CD14-positive monocyte (primary cell): ENCODE data around the gene SVIL. TPM values are rescaled to one million over a fixed set of nuclear protein-coding genes. Genes with fewer than 3 reads are reported as not detected.

Source experiments
- DNase-seq, 3 donors: peaks; one replicate each; pipeline ENCODE4 v3.0.0-alpha.2; 2011 to 2022
- H2AFZ ChIP-seq: 2 replicates; pipeline ENCODE4 v1.6.0; 2012; ENCODE audit warnings: mild to moderate bottlenecking, low read depth, low read length, inconsistent platforms; ENCODE audit not compliant: insufficient read depth, poor library complexity, severe bottlenecking
- H3K27ac ChIP-seq, 2 donors: 1 replicate in 1 of 2; 2 replicates in 1 of 2; pipeline ENCODE4 v1.5.1; 2012 to 2013; ENCODE audit warnings: low read length in 2 of 2, control low read depth in 1 of 2, inconsistent platforms in 1 of 2, low read depth in 1 of 2, mild to moderate bottlenecking in 1 of 2
- H3K27me3 ChIP-seq, 2 donors: one replicate each; pipeline versions ENCODE4 v1.6.0 to v1.6.1; 2011 to 2013; ENCODE audit warnings: low read length in 2 of 2; ENCODE audit not compliant: control insufficient read depth in 2 of 2, insufficient read depth in 2 of 2
- H3K36me3 ChIP-seq, 2 donors: replicated peaks in 1 of 2; 1 replicate in 1 of 2; 2 replicates in 1 of 2; pipeline versions ENCODE4 v1.5.1 to v1.6.1; 2012 to 2013; ENCODE audit warnings: low read length in 2 of 2, control low read depth in 1 of 2, inconsistent platforms in 1 of 2, mild to moderate bottlenecking in 1 of 2; ENCODE audit not compliant: insufficient read depth in 2 of 2, control insufficient read depth in 1 of 2
- H3K4me1 ChIP-seq, 2 donors: 1 replicate in 1 of 2; 2 replicates in 1 of 2; pipeline versions ENCODE4 v1.5.1 to v1.6.1; 2012 to 2013; ENCODE audit warnings: low read length in 2 of 2, control low read depth in 1 of 2, inconsistent platforms in 1 of 2, mild to moderate bottlenecking in 1 of 2, moderate library complexity in 1 of 2; ENCODE audit not compliant: insufficient read depth in 2 of 2, control insufficient read depth in 1 of 2
- H3K4me2 ChIP-seq: replicated peaks from 2 replicates; pipeline ENCODE3; 2012; ENCODE audit warnings: low read length, moderate library complexity, mild to moderate bottlenecking; ENCODE audit not compliant: poor library complexity, severe bottlenecking; ENCODE audit errors: extremely low read depth
- H3K4me3 ChIP-seq, 3 experiments: fragments of 200-600 bp in 1 of 3; sonication (generic) in 1 of 3; replicated peaks in 1 of 3; 1 replicate in 2 of 3; 2 replicates in 1 of 3; pipeline ENCODE4 v1.5.1; 2011 to 2013; ENCODE audit warnings: low read length in 3 of 3, mild to moderate bottlenecking in 3 of 3, control low read depth in 2 of 3, low read depth in 2 of 3, inconsistent platforms in 1 of 3, moderate library complexity in 1 of 3
- H3K79me2 ChIP-seq: 2 replicates; pipeline ENCODE4 v1.6.0; 2012; ENCODE audit warnings: mild to moderate bottlenecking, control low read depth, inconsistent platforms, low read length, moderate library complexity; ENCODE audit not compliant: insufficient read depth
- H3K9ac ChIP-seq: 2 replicates; pipeline ENCODE4 v1.6.0; 2017; ENCODE audit warnings: low read length, mild to moderate bottlenecking; ENCODE audit not compliant: insufficient read depth, poor library complexity, severe bottlenecking
- H3K9me3 ChIP-seq, 2 donors: replicated peaks in 1 of 2; 1 replicate in 1 of 2; 2 replicates in 1 of 2; pipeline versions ENCODE4 v1.5.1 to v1.6.1; 2012 to 2013; ENCODE audit warnings: low read length in 2 of 2, control low read depth in 1 of 2; ENCODE audit not compliant: control insufficient read depth in 1 of 2, insufficient read depth in 1 of 2
- H4K20me1 ChIP-seq: 2 replicates; pipeline ENCODE4 v1.6.0; 2012; ENCODE audit warnings: mild to moderate bottlenecking, low read length, control low read depth, moderate library complexity; ENCODE audit not compliant: insufficient read depth
- H3K27ac Mint-ChIP-seq, 7 donors: one replicate each; pipeline ENCODE4 v1.8.0; 2020; ENCODE audit warnings: mild to moderate bottlenecking in 7 of 7, mixed read lengths in 7 of 7, moderate library complexity in 6 of 7, inconsistent platforms in 2 of 7
- H3K27me3 Mint-ChIP-seq, 3 donors: one replicate each; pipeline ENCODE4 v1.8.0; 2021 to 2022; ENCODE audit warnings: low read depth in 3 of 3, mild to moderate bottlenecking in 3 of 3, mixed read lengths in 3 of 3, moderate library complexity in 3 of 3, inconsistent platforms in 1 of 3
- H3K36me3 Mint-ChIP-seq, 2 donors: one replicate each; pipeline ENCODE4 v1.8.0; 2020; ENCODE audit warnings: mixed read lengths in 2 of 2, inconsistent platforms in 1 of 2, mild to moderate bottlenecking in 1 of 2
- H3K4me1 Mint-ChIP-seq: one replicate; pipeline ENCODE4 v1.8.0; 2020; ENCODE audit warnings: mild to moderate bottlenecking, mixed read lengths
- H3K4me3 Mint-ChIP-seq, 2 donors: one replicate each; pipeline ENCODE4 v1.8.0; 2020; ENCODE audit warnings: mild to moderate bottlenecking in 2 of 2, mixed read lengths in 2 of 2, moderate library complexity in 1 of 2
- H3K9me3 Mint-ChIP-seq, 7 donors: one replicate each; pipeline ENCODE4 v1.8.0; 2020 to 2022; ENCODE audit warnings: mixed read lengths in 7 of 7, mild to moderate bottlenecking in 6 of 7, moderate library complexity in 6 of 7, inconsistent platforms in 2 of 7
- CTCF ChIP-seq: fragments of 200-600 bp; IDR thresholded peaks from one replicate; pipeline ENCODE4 v1.8.0; 2022; ENCODE audit warnings: antibody characterized with exemption, mild to moderate bottlenecking
- WGBS: methylation state at CpG from one replicate; pipeline ENCODE4 v1.1.5; 2013; ENCODE audit warnings: missing lambda C conversion rate; ENCODE audit not compliant: insufficient coverage; 5-methylcytosine and 5-hydroxymethylcytosine counted together
- intact Hi-C, 2 donors: fragments of 100-400 bp; cut with micrococcal nuclease; formaldehyde crosslinking; loops; one replicate each; pipeline versions ENCODE4 v1.15.0 to v1.15.1; 2023
- polyA plus RNA-seq, 3 donors: library from polyadenylated mRNA; depleted of rRNA in 1 of 3; unstranded in 2 of 3; stranded (reverse) in 1 of 3; fragments of 300-500 nt in 2 of 3; fragments of >200 nt in 1 of 3; fragmentation: Illumina TruSeq in 2 of 3; gene quantifications; 1 replicate in 2 of 3; 2 replicates in 1 of 3; pipeline ENCODE4 v1.2.3, GENCODE V29; 2012 to 2021

Gene SVIL
- polyA plus RNA-seq, 3 donors = 2.1 to 14.3 (median 5.8) TPM

- Mint-ChIP-seq H3K36me3 (peaks cover 36 to 44% of the 10 kb centered on the region in 2 donors), H3K27ac (peak overlapping the region in 2 of 7 donors; percentile 16 to 54), H3K4me3 (no peak overlapping the region), H3K4me1 (peaks cover 16% of the 10 kb centered on the region), H3K9me3 (no peaks in the 10 kb centered on the region), H3K27me3 (no peaks in the 10 kb centered on the region)
- H3K4me3 ChIP-seq = no peak overlapping the region
- H3K4me1 ChIP-seq = peaks cover 4 to 7% of the 10 kb centered on the region in 2 donors
- no peak overlapping the region for H3K27ac ChIP-seq
- no peak for DNase-seq
- 100% methylated on average over 1 of the region's 7 CpGs for WGBS
- no peaks in the 10 kb centered on the region for H3K9me3 ChIP-seq
- H2AFZ ChIP-seq = no peak overlapping the region
- no peaks in the 10 kb centered on the region for H3K27me3 ChIP-seq
- H3K4me2 ChIP-seq = no peak overlapping the region
- TF ChIP-seq CTCF = no peak
- peaks cover 0 to 20% of the 10 kb centered on the region in 2 donors for H3K36me3 ChIP-seq
- no peaks in the 10 kb centered on the region for H4K20me1 ChIP-seq
- intact Hi-C loops = no loop called here
- H3K9ac ChIP-seq = no peak overlapping the region
- H3K79me2 ChIP-seq = peaks cover 22% of the 10 kb centered on the region
Observed at GRCh38 chr10:29666201-29666600, 31.4 kb upstream of the SVIL start.

GRCh38 chr10:29663718-29664117 is 28.9 kb upstream of the SVIL start:
- Mint-ChIP-seq H3K27me3 (no peaks in the 10 kb centered on the region), H3K27ac (peak overlapping the region in 2 of 7 donors; percentile 43 to 55), H3K9me3 (no peaks in the 10 kb centered on the region), H3K36me3 (peaks cover 19 to 24% of the 10 kb centered on the region in 2 donors), H3K4me1 (peaks cover 31% of the 10 kb centered on the region), H3K4me3 (no peak overlapping the region)
- peaks cover 34% of the 10 kb centered on the region for H3K79me2 ChIP-seq
- H3K4me2 ChIP-seq = no peak overlapping the region
- H3K27ac ChIP-seq = no peak overlapping the region
- H3K36me3 ChIP-seq = peaks cover 0 to 11% of the 10 kb centered on the region in 2 donors
- no peak for TF ChIP-seq CTCF
- no peak overlapping the region for H3K9ac ChIP-seq
- DNase-seq = no peak
- no peak overlapping the region for H3K4me3 ChIP-seq
- no peaks in the 10 kb centered on the region for H4K20me1 ChIP-seq
- no peaks in the 10 kb centered on the region for H3K9me3 ChIP-seq
- H2AFZ ChIP-seq = no peak overlapping the region
- intact Hi-C loops = no loop called here
- peaks cover 27 to 30% of the 10 kb centered on the region in 2 donors for H3K4me1 ChIP-seq
- 97% methylated on average over 5 of the region's 8 CpGs for WGBS
- no peaks in the 10 kb centered on the region for H3K27me3 ChIP-seq
